ENCODE measurements around the gene PPP1R13L. TPM values are rescaled to one million over a fixed set of nuclear protein-coding genes. Genes with fewer than 3 reads are reported as not detected.

The PPP1R13L gene
- total and polyA plus RNA-seq, 2 of the 8 experiments (the other 6 are each of a cell fraction or from before 2014, with no cell fraction given), result 9.1 to 15.3 TPM

DNA sequence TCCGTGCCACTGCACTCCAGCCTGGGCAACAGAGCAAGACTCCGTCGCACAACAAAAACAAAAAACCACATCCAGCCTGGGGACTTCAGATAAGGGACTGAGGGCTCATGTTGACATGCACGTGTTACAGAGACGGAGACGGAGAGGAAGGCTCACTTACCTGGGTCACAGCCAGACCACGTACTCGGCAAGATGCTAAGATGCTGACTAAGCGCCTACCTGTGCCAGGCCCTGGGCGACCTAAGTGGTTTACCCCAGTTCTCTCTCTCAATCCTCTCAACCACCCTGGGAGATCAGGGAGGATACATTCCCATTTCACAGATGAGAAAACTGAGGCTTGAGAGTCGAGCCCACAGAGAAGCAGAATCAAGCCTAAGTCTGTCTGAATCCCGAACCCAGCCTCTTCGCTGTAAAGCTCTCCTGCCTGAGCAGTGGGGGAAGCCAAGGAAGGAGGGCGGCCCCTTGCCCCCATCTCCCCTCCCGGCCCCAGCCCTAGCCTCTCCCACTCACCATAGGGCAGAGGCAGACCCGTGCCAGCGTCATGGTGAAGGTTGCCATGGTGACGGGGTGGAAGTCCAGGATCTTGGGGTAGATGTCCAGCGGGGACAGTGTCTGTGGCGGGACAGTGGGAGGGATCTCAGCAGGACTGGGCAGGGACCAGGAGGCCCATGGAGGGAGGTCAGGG, 48.0 kb downstream of the PPP1R13L start:
- Histone ChIP-seq H3K23me2 (ENCODE audit: low read depth, low read length) (no peaks in the 10 kb centered on the region), H4K8ac (ENCODE audit: extremely low read depth, insufficient read depth, low read length) (no peak overlapping the region), H3K4me1 (replicated peaks in 1 of 4; ENCODE audit: control insufficient read depth in 3 of 4, insufficient read depth in 4 of 4, low read length in 3 of 4) (no peaks in the 10 kb centered on the region), H3K4me3 (ENCODE audit: extremely low read depth in 1 of 4, insufficient read depth in 2 of 4, low read depth in 3 of 4, low read length in 4 of 4) (no peak overlapping the region), H2BK120ac (replicated peaks; ENCODE audit: low read depth, low read length) (no peak overlapping the region), H2BK15ac (ENCODE audit: low read length) (no peak overlapping the region), H2BK20ac (ENCODE audit: low read length) (no peak overlapping the region), H3K4me2 (ENCODE audit: insufficient read depth in 1 of 2, low read depth in 2 of 2, low read length in 2 of 2) (no peak overlapping the region), H3K4ac (replicated peaks; ENCODE audit: insufficient read length, low read depth, low read length) (no peak overlapping the region), H3K14ac (ENCODE audit: insufficient read length) (no peak overlapping the region), H4K20me1 (replicated peaks in 1 of 2; ENCODE audit: control insufficient read depth in 1 of 2, insufficient read depth in 2 of 2, low read length in 2 of 2) (peaks cover 0 to 30% of the 10 kb centered on the region in 2 experiments), H3K27me3 (replicated peaks in 1 of 4; ENCODE audit: control insufficient read depth in 3 of 4, extremely low read depth in 1 of 4, insufficient read depth in 3 of 4, low read length in 3 of 4) (no peaks in the 10 kb centered on the region), H3K9ac (replicated peaks in 1 of 4; ENCODE audit: extremely low read depth in 1 of 4, low read depth in 3 of 4, low read length in 3 of 4) (no peak overlapping the region), H3K9me3 (ENCODE audit: insufficient read depth in 2 of 2, low read depth in 1 of 2, low read length in 1 of 2) (no peaks in the 10 kb centered on the region), H3K79me1 (ENCODE audit: low read depth, low read length) (peaks cover 2% of the 10 kb centered on the region; the same call in 1 of the 2 replicates), H3K27ac (ENCODE audit: low read depth, low read length) (no peak overlapping the region), H2AFZ (ENCODE audit: low read length) (no peak overlapping the region), H3K56ac (replicated peaks; ENCODE audit: insufficient read length, low read depth, low read length) (no peak overlapping the region), H2BK5ac (ENCODE audit: low read depth, low read length) (no peak overlapping the region), H2AK5ac (ENCODE audit: low read depth, low read length) (no peak overlapping the region), H4K5ac (ENCODE audit: insufficient read length, low read depth, low read length) (no peak overlapping the region), H4K91ac (replicated peaks; ENCODE audit: insufficient read length, low read length) (no peak overlapping the region), H3K79me2 (ENCODE audit: control insufficient read depth in 1 of 2, insufficient read depth in 2 of 2, low read length in 2 of 2) (no peaks in the 10 kb centered on the region), H3K36me3 (ENCODE audit: control insufficient read depth in 2 of 4, insufficient read depth in 4 of 4, low read length in 3 of 4) (peaks cover 27 to 72% (median 56%) of the 10 kb centered on the region in 4 experiments), H2BK12ac (ENCODE audit: low read depth, low read length) (no peak overlapping the region), H3K23ac (ENCODE audit: insufficient read length) (no peak overlapping the region), H3K18ac (ENCODE audit: extremely low read depth, low read length) (no peak overlapping the region)
- POLR2A ChIA-PET (ENCODE audit: partially characterized antibody), result interaction anchor here (1.6 to 3.1 kb wide), 2 partner anchors 8 to 10 kb away, joined by 5 to 25 read pairs; no protein-coding TSS in a partner anchor
- FAIRE-seq, result no peak
- DNase-seq (ENCODE audit: low read depth in 1 of 2, low spot score in 2 of 2), result no peak
- 95% methylated on average over 17 of the region's 20 CpGs; no CpG with 5 or more reads in 1 of the 2 experiments for WGBS, 2 experiments (ENCODE audit: extremely low coverage in 1 of 2, insufficient coverage in 1 of 2, insufficient read length in 1 of 2, insufficient replicate concordance in 2 of 2, low coverage in 1 of 2, low lambda C conversion rate in 2 of 2, missing lambda C conversion rate in 1 of 2)
- TF ChIP-seq CHD2 (IDR thresholded peaks at IDR 0.05; ENCODE audit: low read length) (no peak), MAFK (IDR thresholded peaks at IDR 0.05; ENCODE audit: low read depth, low read length) (peak; percentile 9; the same call in 1 of the 2 replicates), EZH2 (IDR thresholded peaks at IDR 0.05; ENCODE audit: low read depth, low read length, severe bottlenecking) (no peak), SIN3A (conservative IDR thresholded peaks at IDR 0.05 in 1 of 2, IDR thresholded peaks at IDR 0.05 in 1 of 2; ENCODE audit: low read depth in 1 of 2, low read length in 2 of 2) (no peak), PHF8 (conservative IDR thresholded peaks at IDR 0.05; ENCODE audit: low read depth, low read length) (no peak)
- CTCF ChIA-PET (ENCODE audit: partially characterized antibody), result interaction anchor here (1.2 to 1.3 kb wide), 2 partner anchors 12 to 28 kb away, joined by 3 read pairs; no protein-coding TSS in a partner anchor
